Fibroblast of the conjunctiva (primary cell): ENCODE results near the gene HIP1R.

ENCODE experiments used
- DNase-seq: peaks from one replicate; pipeline ENCODE4 v3.0.0-alpha.2; 2010; ENCODE audit warnings: low read depth

Gene HIP1R

DNA sequence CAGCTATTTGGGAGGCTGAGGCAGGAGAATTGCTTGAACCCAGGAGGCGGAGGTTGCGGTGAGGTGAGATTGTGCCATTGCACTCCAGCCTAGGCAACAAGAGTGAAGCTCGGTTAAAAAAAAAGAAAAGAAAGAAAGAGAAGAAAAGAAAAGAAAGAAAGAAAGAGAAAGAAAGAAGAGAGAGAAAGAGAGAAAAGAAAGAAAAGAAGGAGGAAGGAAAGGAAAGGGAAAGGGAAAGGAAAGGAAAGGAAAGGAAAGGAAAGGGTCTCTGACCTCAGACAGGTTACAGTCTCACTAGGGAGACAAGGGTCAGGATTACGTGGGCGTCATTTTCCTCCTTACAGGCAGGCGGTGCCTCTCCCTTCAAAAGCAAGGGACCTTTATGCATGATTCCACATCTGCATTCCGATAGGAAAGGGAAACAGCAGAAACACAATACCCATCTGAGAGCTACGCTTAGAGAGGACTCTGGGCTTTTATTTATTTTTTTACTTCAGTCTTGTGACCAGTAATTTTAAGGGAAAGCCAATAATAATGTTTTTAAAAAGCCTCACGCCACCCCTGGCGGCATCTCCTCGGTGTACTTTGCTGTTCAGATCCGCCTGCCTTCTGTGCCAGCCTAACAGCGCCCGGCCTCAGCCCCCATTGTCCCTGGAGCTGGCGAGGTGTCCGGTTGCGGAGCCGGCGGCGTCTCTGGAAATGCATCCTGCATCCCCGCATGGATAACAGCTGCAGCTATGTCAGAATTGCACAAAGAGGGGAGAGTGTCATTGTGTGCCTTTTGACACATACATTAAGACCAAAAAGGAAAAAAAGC lies 945 bp upstream of the HIP1R start:
- DNase-seq, result peak; percentile 51

DNA sequence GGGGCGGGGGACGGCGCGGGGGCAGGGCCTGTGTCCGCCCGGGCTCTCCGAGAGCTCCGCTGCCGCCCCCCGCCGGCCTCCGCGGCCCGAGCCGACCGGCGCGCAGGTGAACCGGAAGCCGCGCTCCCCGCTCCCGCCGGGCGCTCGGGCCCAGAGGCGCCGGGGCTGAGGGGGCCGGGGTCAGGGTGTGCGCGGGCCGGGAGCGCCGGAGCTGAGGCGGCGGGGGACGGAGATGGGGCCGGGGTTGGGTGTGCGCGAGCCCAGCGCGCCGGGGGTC lies 431 bp downstream of the HIP1R start:
- DNase-seq, result no peak

GRCh38 chr12:122836027-122836921 lies 1.0 kb downstream of the HIP1R start:
- no peak for DNase-seq

DNA sequence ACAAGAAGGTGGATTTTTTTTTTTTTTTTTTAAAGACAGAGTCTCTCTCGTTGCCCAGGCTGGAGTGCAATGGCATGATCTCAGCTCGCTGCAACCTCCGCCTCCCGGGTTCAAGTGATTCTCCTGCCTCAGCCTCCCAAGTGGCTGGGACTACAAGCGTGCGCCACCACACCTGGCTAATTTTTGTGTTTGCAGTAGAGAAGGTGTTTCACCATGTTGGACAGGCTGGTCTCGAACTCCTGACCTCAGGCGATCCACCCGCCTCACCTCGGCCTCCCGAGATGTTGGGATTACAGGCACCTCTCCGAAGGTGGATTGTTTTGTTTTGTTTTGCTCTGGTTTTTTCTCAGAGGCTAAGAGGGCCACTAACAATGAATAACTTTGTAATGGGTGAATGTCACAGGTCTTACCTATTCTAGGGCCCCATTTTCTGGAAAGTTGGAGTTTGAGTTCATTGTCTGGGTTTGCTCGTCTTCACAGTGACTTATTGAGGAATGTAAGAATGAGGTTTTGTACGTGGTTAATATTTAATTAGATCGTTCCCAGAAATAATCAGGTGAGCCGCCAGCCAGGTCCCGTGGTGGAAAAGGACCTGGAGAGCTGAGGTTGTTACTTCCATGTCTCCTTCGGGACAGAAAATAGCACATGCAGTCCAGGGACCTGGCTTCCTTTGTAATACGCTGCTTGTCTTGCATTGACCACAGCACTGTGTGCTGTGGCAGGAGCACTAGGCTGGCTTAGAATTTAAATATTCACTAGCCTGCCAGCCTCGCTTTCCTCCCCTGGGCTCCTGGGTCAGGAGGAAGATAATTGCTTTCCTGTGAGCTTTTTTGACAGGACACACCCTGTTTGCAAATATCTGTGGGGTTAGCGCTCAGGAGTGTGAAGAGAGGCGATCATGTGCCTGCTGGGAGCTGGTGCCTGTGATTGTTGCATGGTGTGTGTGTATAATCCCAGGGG lies 2.3 kb downstream of the HIP1R start:
- no peak for DNase-seq

DNA sequence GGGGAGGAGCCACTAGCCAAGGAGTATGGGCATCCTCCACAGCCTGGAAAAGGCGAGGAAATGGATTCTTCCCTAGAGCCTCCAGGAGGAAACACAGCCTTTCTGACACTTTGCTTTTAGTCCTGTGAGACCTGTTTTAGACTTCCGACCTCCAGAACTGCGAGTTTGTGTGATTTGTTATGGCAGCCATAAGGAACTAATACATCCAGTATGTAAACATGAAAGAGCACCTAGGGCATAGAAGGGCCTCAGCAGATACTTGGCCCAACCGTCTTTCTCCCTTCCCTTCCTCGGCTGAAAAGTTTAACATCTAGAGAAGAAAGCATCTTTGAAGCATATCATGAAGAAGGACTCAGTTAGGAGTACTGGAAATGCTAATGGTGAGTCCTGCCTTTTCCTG lies 3.6 kb downstream of the HIP1R start:
- no peak for DNase-seq

- DNase-seq, result no peak
Observed at GRCh38 chr12:122839907-122840554, 4.8 kb downstream of the HIP1R start.

DNA sequence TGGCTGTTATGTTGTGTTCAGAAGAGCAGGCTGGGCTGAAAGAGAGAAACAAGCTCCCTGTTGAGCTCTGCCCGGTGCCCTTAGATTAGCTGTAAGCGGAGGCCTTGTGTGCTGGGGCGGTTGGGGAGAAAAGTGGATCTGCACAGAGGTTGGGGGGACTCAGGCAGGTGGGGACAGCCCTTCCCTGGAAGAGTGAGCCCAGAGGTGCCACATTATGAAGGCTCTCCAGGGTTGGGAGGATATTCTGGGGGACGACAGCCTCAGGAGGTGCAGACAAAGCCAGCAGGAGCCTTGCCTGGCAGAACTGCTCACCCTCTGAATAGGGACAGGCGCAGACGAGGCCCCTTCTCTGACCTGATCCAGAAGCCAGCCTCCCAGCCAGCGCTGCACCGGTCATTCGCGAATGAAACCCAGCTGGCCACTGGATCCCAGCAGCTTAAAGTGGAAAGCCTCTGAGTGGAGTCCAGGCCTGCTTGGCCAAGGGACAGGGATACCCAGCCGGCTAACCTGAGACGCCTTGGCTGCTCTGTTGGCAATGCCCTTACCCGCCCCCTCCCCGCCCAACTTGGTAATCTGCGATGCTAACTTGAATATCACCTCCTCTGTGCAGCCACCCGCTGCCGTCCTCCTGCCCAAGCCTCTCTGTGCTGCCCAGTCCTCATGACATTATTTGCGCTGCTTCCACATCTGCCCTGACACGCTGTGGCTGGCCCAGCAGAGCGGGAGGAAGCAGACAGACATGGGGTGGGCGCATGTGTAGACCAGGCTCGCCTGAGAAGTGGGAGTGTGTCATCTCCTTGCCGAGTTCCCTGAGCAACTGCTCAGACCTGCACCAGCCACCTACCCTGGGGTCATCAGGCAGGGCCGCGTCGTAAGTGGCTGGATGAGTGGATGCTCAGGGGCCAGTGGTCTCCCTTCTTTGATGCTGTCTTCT lies 5.6 kb downstream of the HIP1R start:
- DNase-seq, result no peak

DNA sequence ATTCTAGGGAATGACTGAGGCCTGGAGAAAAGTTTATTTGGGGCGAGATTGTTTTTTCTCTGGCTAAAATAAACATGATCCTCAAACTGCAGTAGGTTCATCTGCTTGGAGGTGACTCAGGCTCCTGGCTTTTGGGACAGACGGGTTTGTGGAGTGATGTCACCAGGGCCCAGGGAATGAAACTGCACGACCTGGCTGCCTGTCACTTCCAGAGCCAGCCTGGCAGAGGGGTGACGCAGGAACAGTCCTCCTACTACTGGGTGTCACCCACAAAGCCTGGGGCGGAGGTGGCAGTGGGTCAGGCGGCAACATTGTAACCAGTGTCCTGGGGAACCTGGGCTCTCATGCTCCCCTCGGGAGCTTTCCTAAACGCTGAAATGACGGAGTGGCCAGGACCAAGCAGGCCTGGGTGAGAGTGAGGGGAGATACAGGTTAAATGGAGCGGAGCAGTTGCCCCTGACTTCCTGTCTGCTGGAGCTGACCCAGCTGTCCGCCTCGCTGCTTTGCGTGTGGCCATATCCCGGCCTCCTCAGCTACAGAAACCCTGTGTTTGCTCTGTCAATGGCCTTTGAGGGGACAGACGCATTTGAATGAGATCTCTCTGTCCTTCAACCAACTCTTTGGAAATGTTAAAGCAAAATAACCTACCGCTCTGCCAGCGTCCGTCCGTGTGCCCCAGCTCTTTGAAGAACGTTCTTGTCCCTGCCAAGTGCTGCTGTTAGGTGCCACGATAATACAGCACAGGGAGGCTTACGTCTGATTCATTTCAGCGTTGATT lies 6.5 kb downstream of the HIP1R start:
- no peak for DNase-seq

DNA sequence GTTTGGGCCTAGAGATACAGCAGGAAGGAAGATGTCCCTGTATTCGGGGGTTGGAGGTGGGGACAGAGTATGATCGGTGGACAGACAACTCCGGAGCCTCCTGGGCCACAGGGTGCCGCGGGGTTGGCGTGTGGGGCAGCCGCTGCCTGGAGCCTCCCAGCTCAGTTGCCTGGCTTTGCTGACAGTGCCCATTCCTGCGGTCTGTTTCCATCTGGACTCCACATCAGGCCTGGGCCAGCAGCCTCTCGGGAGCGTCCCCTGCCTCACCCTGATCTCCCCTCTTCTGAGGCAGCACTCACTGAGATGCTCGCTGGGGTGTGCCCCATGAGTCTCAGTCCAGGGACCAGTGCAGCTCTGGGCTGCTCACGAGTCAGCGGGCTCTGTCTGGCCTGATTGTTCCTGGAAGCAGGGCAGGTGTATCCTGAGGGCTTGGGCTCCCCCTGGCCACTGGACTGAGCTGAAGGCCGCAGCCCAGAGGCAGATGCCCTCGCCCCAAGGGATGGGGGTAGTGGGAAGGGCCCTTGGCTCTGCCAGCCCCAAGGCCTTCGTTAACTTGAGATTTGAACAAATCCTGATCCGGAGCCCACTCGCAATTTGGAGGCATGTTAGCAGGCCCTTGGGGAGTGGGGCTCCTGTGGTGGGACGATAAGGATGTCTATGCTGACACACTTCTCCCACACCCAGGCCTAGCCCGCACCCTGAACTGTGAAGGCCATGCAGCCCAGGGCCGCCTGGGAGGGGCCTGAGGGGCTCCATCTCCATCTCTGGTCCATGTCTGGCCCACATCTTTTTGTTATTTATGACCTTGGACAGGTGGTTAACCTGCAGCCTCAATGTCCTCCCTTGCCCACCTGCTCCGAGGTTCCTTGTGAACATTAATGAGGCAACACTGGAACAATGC lies 7.5 kb downstream of the HIP1R start:
- DNase-seq, result no peak

- DNase-seq, result no peak
Observed at GRCh38 chr12:122843455-122843854, 8.2 kb downstream of the HIP1R start.

- no peak for DNase-seq
Observed at GRCh38 chr12:122844366-122844971, 9.2 kb downstream of the HIP1R start.

DNA sequence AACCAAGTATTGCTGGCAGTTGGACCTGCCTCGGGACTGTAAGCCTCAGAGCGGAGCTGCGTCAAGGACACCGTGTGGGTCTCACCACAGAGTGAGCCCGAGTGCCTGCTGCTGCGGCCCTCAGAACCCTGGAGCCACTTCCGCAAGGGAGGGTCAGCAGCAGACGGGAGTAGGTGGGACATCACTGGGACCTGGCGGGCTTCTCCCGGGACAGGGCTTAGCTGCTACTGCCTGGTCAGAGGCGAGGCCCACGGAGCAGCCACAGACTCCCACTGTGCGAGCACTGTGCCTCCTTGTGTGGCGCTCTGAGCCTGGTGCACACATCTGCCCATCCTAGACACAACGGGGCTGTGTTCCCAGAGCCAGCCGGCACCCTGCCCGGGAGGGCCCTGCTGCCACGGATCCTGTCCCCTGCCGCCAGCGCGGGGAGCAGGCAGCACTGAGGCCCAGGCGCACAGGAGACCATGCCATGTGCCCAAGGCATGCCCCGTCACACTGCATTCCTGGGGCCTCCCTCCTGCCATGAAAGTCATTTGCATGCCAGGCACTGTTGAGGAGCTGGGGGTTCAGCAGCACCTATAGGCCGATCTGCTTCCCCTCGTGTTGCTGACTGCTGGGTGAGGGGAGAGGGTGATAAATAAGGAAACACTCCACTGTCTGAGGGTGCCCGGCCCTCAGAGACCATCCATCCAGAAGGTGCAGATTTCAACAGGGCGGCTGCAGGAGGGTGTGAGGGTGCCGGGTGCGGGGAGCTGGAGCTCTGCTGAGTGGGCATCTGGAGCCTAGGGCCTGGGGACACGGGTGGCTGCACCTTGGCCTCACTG lies 10.0 kb downstream of the HIP1R start:
- no peak for DNase-seq

GRCh38 chr12:122845865-122846621 lies 10.8 kb downstream of the HIP1R start:
- no peak for DNase-seq

- DNase-seq, result no peak
Observed at GRCh38 chr12:122846622-122847515, 11.6 kb downstream of the HIP1R start.

DNA sequence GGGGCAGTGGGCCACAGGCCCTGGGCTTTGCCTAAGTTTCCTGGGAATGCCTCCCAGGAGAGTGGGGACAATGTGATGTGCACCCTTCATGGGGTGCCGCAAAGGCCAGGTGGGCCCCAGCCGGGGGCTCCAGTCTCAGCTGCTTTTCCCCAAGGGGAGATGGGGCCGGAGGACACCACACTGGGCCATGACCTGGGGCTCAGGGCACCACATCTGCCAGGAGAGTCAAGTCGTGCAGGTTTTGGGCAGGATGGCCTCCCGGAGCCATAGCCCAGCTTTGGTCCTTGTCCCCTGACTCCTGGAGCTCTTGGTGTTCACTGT lies 12.2 kb downstream of the HIP1R start:
- no peak for DNase-seq

- no peak for DNase-seq
Observed at GRCh38 chr12:122847921-122848421, 12.7 kb downstream of the HIP1R start.
